Hepatocyte (in vitro differentiated cells): Measurements from ENCODE around the gene AMBRA1.

Experiments
- EZH2phosphoT487 ChIP-seq: fragments of 200-600 bp; sonication (generic); IDR thresholded peaks from one replicate; pipeline ENCODE4 v1.6.1; 2018; ENCODE audit warnings: antibody characterized with exemption, mild to moderate bottlenecking, low read depth, moderate library complexity; ENCODE audit not compliant: unreplicated experiment, severe bottlenecking
- TF ChIP-seq, protein P1 (sequence below): fragments of 200-600 bp; sonication (generic); IDR thresholded peaks from 2 replicates; pipeline ENCODE4 v1.5.1; 2016; ENCODE audit warnings: antibody characterized with exemption, mild to moderate bottlenecking; ENCODE audit not compliant: poor library complexity

DNA sequence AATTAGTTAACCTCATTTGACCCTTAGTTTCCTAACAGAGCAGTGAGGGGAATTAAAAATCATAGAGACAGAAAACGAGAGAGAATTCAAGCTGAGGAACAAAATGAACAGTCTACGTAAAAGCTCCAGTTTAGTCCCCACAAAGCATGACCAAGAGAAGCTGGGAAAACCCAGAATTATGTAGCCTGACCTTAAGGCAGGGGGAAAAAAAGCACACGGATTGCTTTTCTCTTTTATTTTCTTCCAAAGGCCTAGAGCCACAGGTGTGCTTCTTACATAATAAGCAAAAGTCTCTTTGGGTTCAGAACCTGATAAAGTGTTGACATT is 514 bp upstream of the AMBRA1 start:
- TF ChIP-seq, protein P1, sequence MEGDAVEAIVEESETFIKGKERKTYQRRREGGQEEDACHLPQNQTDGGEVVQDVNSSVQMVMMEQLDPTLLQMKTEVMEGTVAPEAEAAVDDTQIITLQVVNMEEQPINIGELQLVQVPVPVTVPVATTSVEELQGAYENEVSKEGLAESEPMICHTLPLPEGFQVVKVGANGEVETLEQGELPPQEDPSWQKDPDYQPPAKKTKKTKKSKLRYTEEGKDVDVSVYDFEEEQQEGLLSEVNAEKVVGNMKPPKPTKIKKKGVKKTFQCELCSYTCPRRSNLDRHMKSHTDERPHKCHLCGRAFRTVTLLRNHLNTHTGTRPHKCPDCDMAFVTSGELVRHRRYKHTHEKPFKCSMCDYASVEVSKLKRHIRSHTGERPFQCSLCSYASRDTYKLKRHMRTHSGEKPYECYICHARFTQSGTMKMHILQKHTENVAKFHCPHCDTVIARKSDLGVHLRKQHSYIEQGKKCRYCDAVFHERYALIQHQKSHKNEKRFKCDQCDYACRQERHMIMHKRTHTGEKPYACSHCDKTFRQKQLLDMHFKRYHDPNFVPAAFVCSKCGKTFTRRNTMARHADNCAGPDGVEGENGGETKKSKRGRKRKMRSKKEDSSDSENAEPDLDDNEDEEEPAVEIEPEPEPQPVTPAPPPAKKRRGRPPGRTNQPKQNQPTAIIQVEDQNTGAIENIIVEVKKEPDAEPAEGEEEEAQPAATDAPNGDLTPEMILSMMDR: no peak
- no peak for TF ChIP-seq EZH2phosphoT487
